AG10803 (cell line): ENCODE results near the gene TTLL4.
"Not testable (repeated sequence)": the region's sequence is repeated elsewhere in the genome, so short reads cannot be mapped to it uniquely, and the experiment has no call there.

Source experiments
- DNase-seq: peaks from one replicate; pipeline ENCODE4 v3.0.0; 2010; ENCODE audit warnings: low read depth
- H3K4me3 ChIP-seq: 2 replicates; pipeline ENCODE4 v1.5.1; 2011; ENCODE audit warnings: mild to moderate bottlenecking, low read length, control low read depth
- CTCF ChIP-seq: conservative IDR thresholded peaks from 2 replicates; pipeline ENCODE4 v1.5.1; 2011; ENCODE audit warnings: mild to moderate bottlenecking, low read length, control low read depth, inconsistent platforms

Gene TTLL4

GRCh38 chr2:218671654-218672566 lies 38.7 kb upstream of the TTLL4 start, which contains the start of the genes RNF25 and STK36:
RNF25 (minus strand) TSS chr2:218672002; CDS start chr2:218671970, 32 bp downstream.
STK36 (plus strand) TSS chr2:218672086; CDS start chr2:218672830, 744 bp downstream.
- TF ChIP-seq CTCF = no peak
- DNase-seq = peak; percentile 89
- H3K4me3 ChIP-seq = peak within 1 kb of the TSS; percentile 96

GRCh38 chr2:218679119-218679518 lies 31.5 kb upstream of the TTLL4 start:
- TF ChIP-seq CTCF = no peak
- no peak overlapping the region for H3K4me3 ChIP-seq
- no peak for DNase-seq

- no peak for DNase-seq
- H3K4me3 ChIP-seq = no peak overlapping the region
- no peak for TF ChIP-seq CTCF
Observed at GRCh38 chr2:218680061-218680460, 30.6 kb upstream of the TTLL4 start.

- H3K4me3 ChIP-seq = not testable (repeated sequence)
- peak; percentile 98 for TF ChIP-seq CTCF
- peak; percentile 85 for DNase-seq
Observed at GRCh38 chr2:218687400-218688060, 23.1 kb upstream of the TTLL4 start.

- TF ChIP-seq CTCF = no peak
- H3K4me3 ChIP-seq = no peak overlapping the region
- peak; percentile 69 for DNase-seq
Observed at GRCh38 chr2:218691234-218691633, 19.4 kb upstream of the TTLL4 start.

- no peak overlapping the region for H3K4me3 ChIP-seq
- DNase-seq = no peak
- no peak for TF ChIP-seq CTCF
Observed at GRCh38 chr2:218694405-218695145, 16.1 kb upstream of the TTLL4 start.
